BLaER1 (cell line): ENCODE data around the gene CRYZL1.

Experiments
- H3K27ac ChIP-seq: shearing (Covaris generic); formaldehyde crosslinking; 2 replicates; pipeline ENCODE4 v1.8.1; 2022
- H3K27me3 ChIP-seq: shearing (Covaris generic); formaldehyde crosslinking; 2 replicates; pipeline ENCODE4 v1.8.1; 2022
- H3K36me3 ChIP-seq: shearing (Covaris generic); formaldehyde crosslinking; 2 replicates; pipeline ENCODE4 v1.8.1; 2022
- H3K4me1 ChIP-seq: shearing (Covaris generic); formaldehyde crosslinking; 2 replicates; pipeline ENCODE4 v1.8.1; 2022
- H3K4me2 ChIP-seq: shearing (Covaris generic); formaldehyde crosslinking; 2 replicates; pipeline ENCODE4 v1.8.1; 2022
- H3K4me3 ChIP-seq: shearing (Covaris generic); formaldehyde crosslinking; 2 replicates; pipeline ENCODE4 v1.8.1; 2022
- H3K9ac ChIP-seq: shearing (Covaris generic); formaldehyde crosslinking; 2 replicates; pipeline ENCODE4 v1.8.1; 2022
- H3K9me3 ChIP-seq: shearing (Covaris generic); formaldehyde crosslinking; 2 replicates; pipeline ENCODE4 v1.8.1; 2022
- H4K20me1 ChIP-seq: shearing (Covaris generic); formaldehyde crosslinking; 2 replicates; pipeline ENCODE4 v1.8.1; 2022
- Cebpa-rat ChIP-seq: shearing (Covaris generic); IDR thresholded peaks from 2 replicates; pipeline ENCODE4 v1.8.1; 2022

Gene CRYZL1

GRCh38 chr21:33568448-33568847 is 73.1 kb downstream of the CRYZL1 start:
- H3K9ac ChIP-seq: no peak overlapping the region
- peaks cover 75% of the 10 kb centered on the region for H3K36me3 ChIP-seq
- H3K27ac ChIP-seq: no peak overlapping the region
- no peaks in the 10 kb centered on the region for H3K27me3 ChIP-seq
- no peak overlapping the region for H3K4me3 ChIP-seq
- no peak for TF ChIP-seq Cebpa-rat
- H4K20me1 ChIP-seq: peaks cover 85% of the 10 kb centered on the region
- H3K4me1 ChIP-seq: no peaks in the 10 kb centered on the region
- H3K4me2 ChIP-seq: no peak overlapping the region
- H3K9me3 ChIP-seq: no peaks in the 10 kb centered on the region

DNA sequence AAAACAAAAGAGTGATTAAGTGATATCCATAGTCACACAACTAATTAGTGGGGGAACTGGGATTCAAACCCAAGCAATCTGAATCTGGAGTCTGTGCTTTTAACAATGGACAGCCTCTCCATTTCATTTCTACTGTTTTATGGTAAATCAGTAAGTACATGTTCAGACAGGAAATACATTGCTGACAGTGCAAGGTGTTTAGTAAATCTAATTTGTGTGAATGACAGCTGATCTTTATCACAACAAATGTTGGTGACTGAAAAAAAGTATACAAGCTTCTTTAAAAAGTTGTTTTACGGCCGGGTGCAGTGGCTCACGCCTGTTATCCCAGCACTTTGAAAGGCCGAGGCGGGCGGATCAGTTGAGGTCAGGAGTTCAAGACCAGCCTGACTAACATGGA is 73.6 kb downstream of the CRYZL1 start:
- Histone ChIP-seq H3K9me3 (no peaks in the 10 kb centered on the region), H3K27me3 (no peaks in the 10 kb centered on the region), H3K36me3 (peaks cover 70% of the 10 kb centered on the region), H3K4me1 (no peaks in the 10 kb centered on the region), H3K4me2 (no peak overlapping the region), H4K20me1 (peaks cover 85% of the 10 kb centered on the region), H3K9ac (no peak overlapping the region), H3K4me3 (no peak overlapping the region), H3K27ac (no peak overlapping the region)
- TF ChIP-seq Cebpa-rat: no peak

GRCh38 chr21:33566514-33566913 is 75.0 kb downstream of the CRYZL1 start:
- no peak for TF ChIP-seq Cebpa-rat
- H3K36me3 ChIP-seq: peaks cover 69% of the 10 kb centered on the region
- H3K9me3 ChIP-seq: no peaks in the 10 kb centered on the region
- H4K20me1 ChIP-seq: peaks cover 87% of the 10 kb centered on the region
- H3K4me1 ChIP-seq: no peaks in the 10 kb centered on the region
- H3K4me3 ChIP-seq: no peak overlapping the region
- no peak overlapping the region for H3K27ac ChIP-seq
- no peak overlapping the region for H3K4me2 ChIP-seq
- H3K27me3 ChIP-seq: no peaks in the 10 kb centered on the region
- H3K9ac ChIP-seq: no peak overlapping the region

- no peaks in the 10 kb centered on the region for H3K4me1 ChIP-seq
- H3K4me2 ChIP-seq: no peak overlapping the region
- H4K20me1 ChIP-seq: peaks cover 89% of the 10 kb centered on the region
- no peak overlapping the region for H3K4me3 ChIP-seq
- H3K27ac ChIP-seq: no peak overlapping the region
- H3K36me3 ChIP-seq: peaks cover 76% of the 10 kb centered on the region
- no peak overlapping the region for H3K9ac ChIP-seq
- H3K27me3 ChIP-seq: no peaks in the 10 kb centered on the region
- no peak for TF ChIP-seq Cebpa-rat
- no peaks in the 10 kb centered on the region for H3K9me3 ChIP-seq
Measured at GRCh38 chr21:33562389-33562788, 79.2 kb downstream of the CRYZL1 start.

DNA sequence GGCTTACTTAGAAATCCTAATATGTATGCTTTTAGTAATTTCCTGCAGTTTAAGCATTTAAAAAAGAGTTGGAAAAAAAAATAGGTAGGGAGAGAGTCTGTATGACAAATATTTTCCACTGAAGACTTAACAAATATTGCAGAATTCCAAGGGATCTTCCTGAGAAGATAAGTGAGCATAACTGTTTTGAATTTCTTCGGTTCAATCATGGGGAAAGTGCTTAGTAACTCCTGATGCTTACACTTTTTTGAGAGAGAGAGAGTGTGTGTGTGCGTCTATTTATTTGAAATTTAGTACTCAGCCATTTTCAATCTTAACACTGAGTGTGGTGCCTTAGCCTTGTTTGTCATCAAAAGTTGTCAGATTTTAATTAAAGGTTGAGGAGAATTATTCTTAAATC is 80.2 kb downstream of the CRYZL1 start:
- Histone ChIP-seq H3K4me3 (no peak overlapping the region), H3K9ac (no peak overlapping the region), H3K27me3 (no peaks in the 10 kb centered on the region), H4K20me1 (peaks cover 98% of the 10 kb centered on the region), H3K4me1 (no peaks in the 10 kb centered on the region), H3K9me3 (no peaks in the 10 kb centered on the region), H3K4me2 (no peak overlapping the region), H3K27ac (no peak overlapping the region), H3K36me3 (peaks cover 80% of the 10 kb centered on the region)
- TF ChIP-seq Cebpa-rat: no peak

DNA sequence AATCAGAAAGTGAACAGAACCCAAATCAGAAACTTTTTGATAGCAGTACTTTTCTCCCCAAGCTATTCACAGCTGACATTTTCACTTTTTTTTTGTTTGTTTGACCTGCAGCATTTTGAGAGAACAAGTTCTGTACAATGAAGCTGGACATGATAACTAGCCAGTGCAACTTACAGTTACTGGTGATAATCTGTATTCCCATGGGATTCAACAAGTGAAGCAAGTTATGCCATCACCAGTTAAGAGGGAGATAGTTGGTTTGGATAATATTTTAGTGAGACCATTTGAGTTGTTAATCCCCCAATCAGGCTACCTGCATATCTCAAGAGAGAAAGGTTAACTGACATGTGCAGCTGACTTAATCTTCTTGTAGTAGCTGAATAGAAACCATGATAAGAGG is 80.6 kb downstream of the CRYZL1 start:
- Histone ChIP-seq H3K9me3 (no peaks in the 10 kb centered on the region), H3K4me2 (no peak overlapping the region), H3K9ac (no peak overlapping the region), H4K20me1 (peaks cover 100% of the 10 kb centered on the region), H3K4me3 (no peak overlapping the region), H3K27me3 (no peaks in the 10 kb centered on the region), H3K36me3 (peaks cover 84% of the 10 kb centered on the region), H3K27ac (no peak overlapping the region), H3K4me1 (no peaks in the 10 kb centered on the region)
- no peak for TF ChIP-seq Cebpa-rat

DNA sequence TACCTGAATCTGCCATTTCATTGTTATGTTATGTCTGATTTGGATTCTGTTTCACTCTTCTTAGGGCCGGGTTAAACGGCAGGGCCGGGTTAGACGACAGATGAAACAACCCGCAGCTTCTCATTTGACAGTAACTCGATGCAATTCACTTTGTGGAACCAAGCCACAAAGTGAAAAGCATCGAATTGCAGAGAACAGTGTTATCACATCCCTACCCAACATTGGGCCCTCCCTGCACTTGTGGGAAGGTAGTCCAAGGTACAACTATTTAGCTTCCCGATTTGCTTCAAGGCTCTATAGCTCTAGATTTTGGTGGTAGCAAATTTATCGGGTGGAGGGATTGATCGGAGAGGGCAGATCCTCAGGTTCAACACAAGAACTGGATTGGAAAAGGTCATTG is 81.7 kb downstream of the CRYZL1 start:
- Histone ChIP-seq H3K4me3 (no peak overlapping the region), H3K4me2 (no peak overlapping the region), H3K27me3 (no peaks in the 10 kb centered on the region), H3K9ac (no peak overlapping the region), H3K27ac (no peak overlapping the region), H3K9me3 (no peaks in the 10 kb centered on the region), H3K36me3 (peaks cover 91% of the 10 kb centered on the region), H3K4me1 (no peaks in the 10 kb centered on the region), H4K20me1 (peaks cover 100% of the 10 kb centered on the region)
- no peak for TF ChIP-seq Cebpa-rat

DNA sequence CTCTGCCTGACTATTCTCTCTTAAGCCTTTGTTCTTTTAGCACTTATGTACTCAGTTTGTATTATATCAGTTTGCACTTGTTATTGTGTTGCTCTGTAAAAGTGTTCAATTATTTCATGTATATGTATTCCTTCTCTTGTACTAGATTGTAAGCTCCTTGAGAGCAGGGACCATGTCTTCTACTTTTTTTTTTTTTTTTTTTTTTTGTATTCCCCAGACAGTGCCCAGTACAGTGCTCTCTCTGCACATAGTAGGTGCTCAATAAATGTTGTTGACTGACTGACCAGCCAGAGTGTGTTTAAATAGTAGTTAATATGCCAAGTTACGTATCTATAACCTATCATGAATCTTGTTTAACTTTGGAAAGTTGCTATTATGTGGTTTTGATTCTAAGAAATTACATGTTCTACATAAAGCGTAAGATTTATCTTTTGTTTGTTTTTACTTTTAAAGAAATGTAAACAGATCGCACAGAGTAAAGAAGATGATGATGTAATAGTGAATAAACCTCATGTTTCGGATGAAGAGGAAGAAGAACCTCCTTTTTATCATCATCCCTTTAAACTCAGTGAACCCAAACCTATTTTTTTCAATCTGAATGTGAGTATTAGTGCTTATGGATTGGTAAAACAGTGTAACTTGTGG is 82.6 kb downstream of the CRYZL1 start:
- Histone ChIP-seq H3K9me3 (no peaks in the 10 kb centered on the region), H3K27me3 (no peaks in the 10 kb centered on the region), H3K4me1 (no peaks in the 10 kb centered on the region), H3K36me3 (peaks cover 92% of the 10 kb centered on the region), H3K9ac (no peak overlapping the region), H3K4me3 (no peak overlapping the region), H3K27ac (no peak overlapping the region), H4K20me1 (peaks cover 100% of the 10 kb centered on the region), H3K4me2 (no peak overlapping the region)
- TF ChIP-seq Cebpa-rat: no peak

DNA sequence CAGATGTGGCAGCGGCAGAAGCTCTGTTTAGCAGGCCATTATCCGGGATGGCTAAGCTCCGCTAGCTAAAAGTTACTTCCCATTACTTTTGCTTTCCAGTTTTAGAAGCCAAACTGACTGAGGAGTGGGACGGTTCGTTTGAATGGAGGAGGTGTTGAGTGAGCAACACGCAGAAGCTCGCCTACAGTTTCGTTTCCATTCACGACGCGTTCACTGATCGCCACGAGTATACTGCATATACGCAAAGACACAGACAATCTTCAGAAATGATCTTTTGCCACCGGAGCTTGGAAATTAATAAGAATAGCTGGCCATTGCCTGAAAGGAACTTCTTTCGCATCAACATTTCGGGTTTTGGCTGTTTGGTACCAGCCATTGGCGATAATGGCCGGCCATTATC is 84.1 kb downstream of the CRYZL1 start:
- Histone ChIP-seq H3K4me2 (no peak overlapping the region), H3K36me3 (peaks cover 99% of the 10 kb centered on the region), H3K4me1 (no peaks in the 10 kb centered on the region), H4K20me1 (peaks cover 100% of the 10 kb centered on the region), H3K4me3 (no peak overlapping the region), H3K9ac (no peak overlapping the region), H3K9me3 (no peaks in the 10 kb centered on the region), H3K27ac (no peak overlapping the region), H3K27me3 (no peaks in the 10 kb centered on the region)
- no peak for TF ChIP-seq Cebpa-rat

- H3K4me2 ChIP-seq: no peak overlapping the region
- TF ChIP-seq Cebpa-rat: no peak
- no peaks in the 10 kb centered on the region for H3K4me1 ChIP-seq
- no peaks in the 10 kb centered on the region for H3K9me3 ChIP-seq
- no peaks in the 10 kb centered on the region for H3K27me3 ChIP-seq
- no peak overlapping the region for H3K4me3 ChIP-seq
- H3K9ac ChIP-seq: no peak overlapping the region
- no peak overlapping the region for H3K27ac ChIP-seq
- H4K20me1 ChIP-seq: peaks cover 100% of the 10 kb centered on the region
- peaks cover 100% of the 10 kb centered on the region for H3K36me3 ChIP-seq
Measured at GRCh38 chr21:33554982-33555344, 86.6 kb downstream of the CRYZL1 start.

DNA sequence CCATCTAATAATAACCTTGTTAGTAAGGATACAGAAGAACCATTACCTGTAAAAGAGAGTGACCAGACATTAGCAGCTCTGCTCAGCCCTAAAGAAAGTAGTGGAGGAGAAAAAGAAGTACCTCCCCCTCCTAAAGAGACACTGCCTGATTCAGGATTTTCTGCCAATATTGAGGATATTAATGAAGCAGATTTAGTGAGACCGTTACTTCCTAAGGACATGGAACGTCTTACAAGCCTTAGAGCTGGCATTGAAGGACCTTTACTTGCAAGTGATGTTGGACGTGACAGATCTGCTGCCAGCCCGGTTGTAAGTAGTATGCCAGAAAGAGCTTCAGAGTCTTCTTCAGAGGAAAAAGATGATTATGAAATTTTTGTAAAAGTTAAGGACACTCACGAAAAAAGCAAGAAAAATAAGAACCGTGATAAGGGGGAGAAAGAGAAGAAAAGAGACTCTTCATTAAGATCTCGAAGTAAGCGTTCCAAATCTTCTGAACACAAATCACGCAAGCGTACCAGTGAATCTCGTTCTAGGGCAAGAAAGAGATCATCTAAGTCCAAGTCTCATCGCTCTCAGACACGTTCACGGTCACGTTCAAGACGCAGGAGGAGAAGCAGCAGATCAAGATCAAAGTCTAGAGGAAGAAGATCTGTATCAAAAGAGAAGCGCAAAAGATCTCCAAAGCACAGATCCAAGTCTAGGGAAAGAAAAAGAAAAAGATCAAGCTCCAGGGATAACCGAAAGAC is 87.1 kb downstream of the CRYZL1 start:
- H3K36me3 ChIP-seq: peaks cover 100% of the 10 kb centered on the region
- no peaks in the 10 kb centered on the region for H3K4me1 ChIP-seq
- peaks cover 100% of the 10 kb centered on the region for H4K20me1 ChIP-seq
- no peak overlapping the region for H3K4me3 ChIP-seq
- H3K27me3 ChIP-seq: no peaks in the 10 kb centered on the region
- no peaks in the 10 kb centered on the region for H3K9me3 ChIP-seq
- no peak overlapping the region for H3K9ac ChIP-seq
- no peak overlapping the region for H3K4me2 ChIP-seq
- TF ChIP-seq Cebpa-rat: no peak
- H3K27ac ChIP-seq: no peak overlapping the region
